DMS53 (cell line): Measurements from ENCODE around the gene PTPRN2.
"Not testable (repeated sequence)": the region's sequence is repeated elsewhere in the genome, so short reads cannot be mapped to it uniquely, and the experiment has no call there.

Source experiments
- DNase-seq: peaks from one replicate; lab custom pipeline; 2025; lab: John Stamatoyannopoulos, UW

The PTPRN2 gene

GRCh38 chr7:157497744-157498651 lies 1089.6 kb downstream of the PTPRN2 start:
- no peak for DNase-seq

- DNase-seq = no peak
These were observed 1090.3 kb downstream of the PTPRN2 start for GRCh38 chr7:157497367-157497743.

GRCh38 chr7:157496416-157497275 lies 1091.0 kb downstream of the PTPRN2 start:
- DNase-seq = no peak

- DNase-seq = no peak
These were observed 1092.0 kb downstream of the PTPRN2 start for GRCh38 chr7:157495594-157495993.

- no peak for DNase-seq
These were observed 1092.5 kb downstream of the PTPRN2 start for GRCh38 chr7:157495177-157495553.

- DNase-seq = no peak
These were observed 1093.0 kb downstream of the PTPRN2 start for GRCh38 chr7:157494506-157495176.

GRCh38 chr7:157493776-157494175 lies 1093.8 kb downstream of the PTPRN2 start:
- no peak for DNase-seq

GRCh38 chr7:157493017-157493416 lies 1094.6 kb downstream of the PTPRN2 start:
- DNase-seq = no peak

- DNase-seq = peak; percentile 80
These were observed 1097.1 kb downstream of the PTPRN2 start for GRCh38 chr7:157490465-157490912.

- DNase-seq = not testable (repeated sequence)
These were observed 1097.8 kb downstream of the PTPRN2 start for GRCh38 chr7:157489870-157490269.
